GM18508 (cell line): ENCODE measurements around the gene TRIM47.

Experiments
- ATAC-seq: cut with Tn5 transposase; IDR thresholded peaks from one replicate; pipeline ENCODE4 v1.9.1; 2021; ENCODE audit warnings: moderate number of reproducible peaks; ENCODE audit not compliant: insufficient read depth, unreplicated experiment

The TRIM47 gene

GRCh38 chr17:75909051-75909811 is 30.9 kb upstream of the TRIM47 start:
- no peak for ATAC-seq

- ATAC-seq, result no peak
Measured at GRCh38 chr17:75908201-75908600, 29.8 kb upstream of the TRIM47 start.

DNA sequence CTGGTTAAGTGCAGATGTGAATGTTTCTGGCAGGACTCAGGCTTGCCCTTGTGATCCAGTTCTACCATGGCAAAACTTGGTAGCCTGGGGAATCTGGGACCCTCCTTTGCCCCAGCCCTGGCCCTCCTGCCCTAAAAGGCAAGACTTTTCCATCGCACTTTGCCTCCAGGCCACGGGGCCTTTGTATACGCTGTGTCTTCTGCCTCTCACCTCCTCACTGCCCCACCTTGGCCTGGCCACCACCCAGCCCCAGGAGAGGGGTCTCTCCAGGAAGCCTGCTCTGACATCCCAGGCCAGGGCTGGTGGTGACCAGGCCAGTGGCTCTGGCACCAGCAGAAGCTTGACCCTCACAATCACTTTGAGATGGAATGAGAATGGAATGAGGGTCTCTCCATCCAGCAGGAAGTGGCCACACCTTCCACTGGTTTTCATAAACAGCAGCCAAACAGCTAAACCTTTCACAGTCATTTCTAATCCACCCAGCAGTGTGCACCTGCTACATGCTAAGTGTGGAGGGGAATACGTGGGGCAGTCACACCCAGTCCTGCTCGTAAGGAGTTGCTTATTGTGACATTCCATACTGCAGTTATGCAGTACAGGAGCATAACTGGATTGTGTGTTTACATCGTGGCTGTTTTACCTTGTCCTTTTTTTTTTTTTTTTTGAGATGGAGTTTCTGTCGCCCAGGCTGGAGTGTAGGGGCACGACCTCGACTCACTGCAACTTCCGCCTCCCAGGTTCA is 27.9 kb upstream of the TRIM47 start:
- ATAC-seq, result no peak

DNA sequence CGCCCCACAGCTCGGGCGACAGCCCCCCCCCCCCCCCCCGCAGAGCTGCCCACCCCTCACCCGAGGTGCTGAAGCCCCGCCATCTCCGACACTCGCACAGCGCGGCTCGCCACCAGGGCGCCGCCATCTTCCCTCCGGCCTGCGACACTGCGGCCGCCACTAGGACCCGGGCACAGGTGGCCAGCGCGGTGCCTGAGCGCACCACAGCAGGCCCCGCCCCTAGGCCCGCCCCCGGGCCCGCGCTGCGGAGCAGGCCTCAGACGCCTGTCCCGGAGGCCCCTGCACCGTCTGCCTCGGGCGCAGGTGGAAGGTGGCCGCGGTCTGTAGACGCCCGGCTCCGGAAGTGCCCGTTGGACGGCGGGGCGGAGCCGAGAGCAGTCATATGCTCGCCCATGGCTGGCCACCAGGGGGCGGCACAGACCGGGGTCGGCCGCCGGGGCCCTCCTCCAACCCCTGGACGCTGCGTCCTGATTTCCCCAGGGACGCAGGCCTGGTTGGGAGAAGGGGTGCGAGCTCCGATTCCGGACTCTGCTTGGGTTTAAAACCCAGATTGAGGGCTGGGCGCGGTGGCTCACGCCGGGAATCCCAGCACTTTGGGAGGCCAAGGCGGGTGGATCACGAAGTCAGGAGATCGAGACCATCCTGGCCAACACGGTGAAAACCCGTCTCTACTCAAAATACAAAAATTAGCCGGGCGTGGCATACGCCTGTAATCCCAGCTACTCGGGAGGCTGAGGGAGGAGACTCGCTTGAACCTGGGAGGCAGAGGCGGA is 26.6 kb upstream of the TRIM47 start, which contains the start of gene MRPL38:
Gene MRPL38, minus strand, starts transcription at position 136 of the 773 bp plus-strand sequence. Its CDS starts 9 bp downstream, at position 127.
- peak; percentile 68 for ATAC-seq

DNA sequence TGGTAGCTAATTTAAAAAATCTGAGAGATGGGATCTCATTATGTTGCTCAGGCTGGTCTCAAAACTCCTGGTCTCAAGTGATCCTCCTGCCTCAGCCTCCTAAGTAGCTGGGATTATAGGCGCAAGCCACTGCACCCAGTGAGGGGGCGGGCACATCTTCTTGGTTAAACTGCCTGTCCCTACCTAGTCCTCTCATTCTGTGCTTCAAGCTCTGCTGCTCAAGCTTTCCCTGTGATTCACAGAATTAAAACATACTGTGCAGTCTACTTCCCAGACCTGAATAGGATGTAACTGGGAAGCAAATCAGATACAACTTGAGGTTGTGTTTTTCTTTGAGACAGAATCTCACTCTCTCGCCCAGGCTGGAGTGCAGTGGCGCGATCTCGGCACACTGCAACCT is 24.0 kb upstream of the TRIM47 start:
- ATAC-seq, result no peak

GRCh38 chr17:75901727-75902126 is 23.3 kb upstream of the TRIM47 start:
- ATAC-seq, result no peak

GRCh38 chr17:75900691-75901533 is 22.5 kb upstream of the TRIM47 start:
- no peak for ATAC-seq

- ATAC-seq, result no peak
Measured at GRCh38 chr17:75899767-75900468, 21.5 kb upstream of the TRIM47 start.

DNA sequence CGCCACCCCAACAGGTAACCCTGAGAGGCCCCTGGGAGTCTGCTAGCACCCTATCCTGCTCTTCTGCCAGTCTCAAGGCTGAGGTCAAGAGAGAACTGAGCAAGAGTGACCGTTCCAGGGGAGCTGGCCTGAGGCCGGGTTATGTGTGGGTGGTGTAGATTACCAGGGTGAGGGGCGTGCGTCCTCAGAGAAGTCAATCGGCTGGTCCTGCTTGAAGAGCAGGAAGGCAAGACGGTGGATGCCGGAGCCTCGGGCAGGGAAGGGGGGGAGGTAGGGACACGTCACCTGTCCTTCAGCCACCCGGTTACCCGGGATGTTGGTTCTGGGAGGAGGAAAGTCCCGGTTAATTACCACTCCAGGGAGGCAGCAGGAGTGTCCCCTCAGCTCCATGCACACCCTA is 21.0 kb upstream of the TRIM47 start:
- ATAC-seq, result no peak

GRCh38 chr17:75898791-75899190 is 20.4 kb upstream of the TRIM47 start:
- no peak for ATAC-seq

- ATAC-seq, result no peak
Measured at GRCh38 chr17:75898065-75898464, 19.7 kb upstream of the TRIM47 start.

- no peak for ATAC-seq
Measured at GRCh38 chr17:75897160-75898019, 19.0 kb upstream of the TRIM47 start.

DNA sequence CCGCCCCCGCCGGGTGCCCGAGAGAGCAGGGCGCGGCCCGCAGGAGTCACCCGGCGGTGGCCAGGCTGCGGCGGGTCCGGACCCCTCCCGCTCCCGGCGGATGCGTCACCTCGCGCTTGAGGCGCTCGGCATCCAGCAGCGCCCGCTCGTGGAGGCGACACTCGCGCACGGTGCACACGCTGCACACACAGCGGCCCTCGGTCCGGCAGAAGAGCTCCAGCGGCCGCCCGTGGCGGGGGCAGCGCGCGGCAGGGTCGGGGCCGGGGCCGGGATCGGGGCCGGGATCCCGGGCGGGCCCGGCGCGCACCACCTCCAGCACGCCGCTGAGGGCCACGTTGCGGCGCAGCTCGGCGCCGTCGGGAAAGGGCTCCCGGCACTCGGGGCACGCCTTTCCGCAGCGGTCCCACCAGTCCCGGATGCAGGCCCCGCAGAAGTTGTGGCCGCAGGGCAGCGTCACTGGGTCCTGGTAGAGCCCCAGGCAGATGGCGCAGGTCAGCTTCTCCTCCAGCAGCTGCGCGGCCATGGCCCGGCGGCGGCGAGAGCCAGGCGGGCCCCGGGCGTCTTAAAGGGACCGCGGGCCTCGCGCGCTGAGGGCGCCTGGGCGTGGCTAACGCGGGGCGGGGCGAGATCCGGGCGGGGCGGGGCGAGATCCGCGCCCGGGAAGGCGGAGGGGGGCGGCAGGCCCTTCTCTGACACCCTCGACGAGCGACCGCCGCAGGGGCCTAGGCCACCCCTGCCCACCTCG is 18.2 kb upstream of the TRIM47 start, which contains the start of gene TRIM65:
Gene TRIM65, minus strand, starts transcription at position 537 of the 745 bp plus-strand sequence. Its CDS starts 14 bp downstream, at position 523.
- ATAC-seq, result no peak

- ATAC-seq, result no peak
Measured at GRCh38 chr17:75895370-75896155, 17.2 kb upstream of the TRIM47 start.

DNA sequence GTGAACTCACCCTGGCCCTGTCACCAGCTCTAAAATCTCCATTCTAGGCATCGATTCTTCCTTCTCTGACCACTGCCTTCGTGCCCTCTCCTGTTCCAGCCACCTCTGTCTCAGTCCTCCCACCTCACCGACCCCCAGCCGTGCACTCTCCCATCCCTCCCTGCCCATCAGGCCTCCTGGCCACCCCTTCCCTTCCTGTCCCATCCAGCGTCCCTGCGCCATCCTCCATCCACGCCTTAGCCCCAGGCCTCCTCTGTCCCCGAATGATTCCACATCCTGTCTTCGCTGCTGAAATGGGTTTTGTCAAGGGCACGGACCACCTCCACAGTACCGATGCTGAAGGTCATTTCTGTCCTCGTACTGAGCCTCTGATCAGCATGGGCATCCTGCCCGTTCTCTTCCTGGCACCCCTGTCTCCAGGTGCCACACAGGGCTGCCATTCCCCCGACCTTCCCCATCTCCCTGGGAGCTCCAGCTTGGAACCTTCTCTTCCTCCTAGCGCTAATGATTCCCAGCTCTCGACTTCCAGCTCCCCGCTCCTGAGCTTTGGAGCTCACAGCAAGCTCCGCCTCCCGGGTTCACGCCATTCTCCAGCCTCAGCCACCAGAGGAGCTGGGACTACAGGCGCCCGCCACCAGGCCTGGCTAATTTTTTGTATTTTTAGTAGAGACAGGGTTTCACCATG is 15.8 kb upstream of the TRIM47 start:
- no peak for ATAC-seq

DNA sequence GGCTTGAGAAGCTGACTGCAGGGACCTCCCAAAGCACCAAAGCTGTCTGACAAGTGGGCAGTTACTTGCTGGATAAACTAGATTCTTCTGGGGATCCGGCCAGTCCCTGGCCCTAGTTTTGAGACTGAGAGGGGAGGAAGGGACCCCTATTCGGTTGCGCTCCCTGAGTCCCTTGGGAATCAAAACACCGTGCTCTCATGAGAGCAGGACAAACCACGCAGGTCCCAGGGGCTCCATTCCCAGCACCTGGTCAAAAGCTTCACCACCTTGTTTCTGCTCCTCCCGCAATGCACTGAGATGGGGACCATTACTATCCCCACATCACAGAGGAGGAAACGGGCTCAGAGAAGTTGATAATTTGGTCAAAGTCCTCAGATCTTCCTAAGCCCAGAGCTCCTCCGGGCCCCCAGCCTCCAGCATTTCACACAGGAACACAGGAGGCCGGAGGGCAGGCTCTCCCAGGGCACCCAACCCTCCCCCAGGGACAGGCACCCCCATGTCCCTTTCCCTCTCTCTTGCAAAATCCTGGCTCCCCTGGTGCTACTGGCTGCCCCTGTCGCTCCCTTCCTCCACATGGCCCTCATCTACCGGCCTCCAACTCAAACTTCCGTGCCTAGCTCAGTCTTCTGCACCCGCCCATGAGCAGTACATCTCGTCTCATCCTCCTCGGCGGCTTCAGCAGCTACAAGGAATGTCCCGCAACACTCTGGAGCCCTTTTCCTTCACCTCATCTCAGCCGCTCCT is 15.1 kb upstream of the TRIM47 start:
- no peak for ATAC-seq
